HepG2 (cell line): ENCODE data around the gene WFDC11. TPM values are rescaled to one million over a fixed set of nuclear protein-coding genes. Genes with fewer than 3 reads are reported as not detected.

Experiments
- ATAC-seq: fragments of 200-7000 bp; cut with Tn5 transposase; 3 replicates; pipeline ENCODE4 v1.9.1; 2020; ENCODE audit warnings: mild to moderate bottlenecking, moderate library complexity
- BruUV-seq: library from RNA; stranded (reverse); fragments of 400-500 nt; replicated peaks from 2 replicates; lab custom pipeline; 2021; lab: Mats Ljungman, UMichigan
- CTCF ChIA-PET: fragments of 300-600 bp; formaldehyde crosslinking; extraction: SDS; loops from one replicate; lab custom pipeline; 2021; ENCODE audit warnings: low total read pairs, inconsistent platforms, low intra/inter-chr PET ratio; lab: Yijun Ruan, JAX
- POLR2A ChIA-PET: fragments of 350-600 bp; sonication (Branson Sonifier 250); formaldehyde crosslinking; loops from one replicate; lab custom pipeline; 2020; ENCODE audit warnings: antibody characterized with exemption, inconsistent platforms; lab: Yijun Ruan, JAX
- DNase-seq: peaks from one replicate; pipeline ENCODE4 v3.0.0-alpha.2; 2015; ENCODE audit warnings: low spot score
- FAIRE-seq: peaks from 3 replicates; lab custom pipeline; 2011; peaks lifted over from hg19 to GRCh38; lab: Jason Lieb, UNC
- H2AFZ ChIP-seq: one replicate; pipeline ENCODE4 v1.6.1; 2011; ENCODE audit warnings: low read length, inconsistent platforms
- H3K27ac ChIP-seq: fragments of 300-600 bp; 3 replicates; pipeline ENCODE4 v1.8.0; 2011; ENCODE audit warnings: mixed run types, mild to moderate bottlenecking, mixed read lengths, low read length, inconsistent platforms; ENCODE audit not compliant: insufficient read depth; ENCODE audit errors: extremely low read length
- H3K27me3 ChIP-seq, 2 experiments: fragments of 200-600 bp in 1 of 2; 2 replicates in 1 of 2; 3 replicates in 1 of 2; pipeline versions ENCODE4 v1.6.0 to v1.8.0; 2011; ENCODE audit warnings: low read length in 2 of 2, mild to moderate bottlenecking in 2 of 2, moderate library complexity in 2 of 2, inconsistent platforms in 1 of 2; ENCODE audit not compliant: insufficient read depth in 2 of 2, control insufficient read depth in 1 of 2
- H3K36me3 ChIP-seq, 2 experiments: fragments of 200-600 bp in 1 of 2; replicated peaks in 1 of 2; 2 replicates in 1 of 2; 3 replicates in 1 of 2; pipeline versions ENCODE4 v1.5.1 to v1.8.0; 2011; ENCODE audit warnings: low read length in 2 of 2, inconsistent platforms in 1 of 2; ENCODE audit not compliant: insufficient read depth in 2 of 2, control insufficient read depth in 1 of 2
- H3K4me1 ChIP-seq: 2 replicates; pipeline ENCODE4 v1.5.1; 2012; ENCODE audit warnings: low read length, inconsistent platforms; ENCODE audit not compliant: insufficient read depth
- H3K4me2 ChIP-seq: 2 replicates; pipeline ENCODE4 v1.6.0; 2011; ENCODE audit warnings: low read depth, low read length, inconsistent platforms
- H3K4me3 ChIP-seq, 3 experiments: fragments of 200-600 bp in 1 of 3; sonication (generic), shearing (Covaris generic) in 1 of 3; replicated peaks in 1 of 3; 2 replicates each; pipeline ENCODE4 v1.5.1; 2011 to 2016; ENCODE audit warnings: low read length in 3 of 3, inconsistent platforms in 2 of 3, low read depth in 2 of 3, mild to moderate bottlenecking in 2 of 3, control low read depth in 1 of 3, mixed read lengths in 1 of 3; ENCODE audit not compliant: insufficient read depth in 1 of 3
- H3K79me2 ChIP-seq: one replicate; pipeline ENCODE4 v1.6.1; 2011; ENCODE audit warnings: low read length, inconsistent platforms; ENCODE audit not compliant: insufficient read depth
- H3K9ac ChIP-seq: 2 replicates; pipeline ENCODE4 v1.6.0; 2011; ENCODE audit warnings: mild to moderate bottlenecking, low read depth, low read length, inconsistent platforms; ENCODE audit not compliant: insufficient read depth
- H3K9me3 ChIP-seq: 2 replicates; pipeline ENCODE4 v1.5.1; 2012; ENCODE audit warnings: mild to moderate bottlenecking, low read length
- H4K20me1 ChIP-seq: 2 replicates; pipeline ENCODE4 v1.6.0; 2011; ENCODE audit warnings: inconsistent platforms, mild to moderate bottlenecking, low read length, moderate library complexity; ENCODE audit not compliant: insufficient read depth
- ARID2 ChIP-seq: sonication (generic); formaldehyde crosslinking; IDR thresholded peaks from 2 replicates; pipeline ENCODE4 v1.8.1; 2022; ENCODE audit warnings: mild to moderate bottlenecking, missing genetic modification reagents, borderline replicate concordance
- HOXA5 ChIP-seq: sonication (generic); formaldehyde crosslinking; IDR thresholded peaks from 2 replicates; pipeline ENCODE4 v1.4.0; 2020; ENCODE audit warnings: missing genetic modification reagents
- MYNN ChIP-seq: sonication (generic); formaldehyde crosslinking; IDR thresholded peaks from 2 replicates; pipeline ENCODE4 v1.4.0; 2020; ENCODE audit warnings: mild to moderate bottlenecking, low read depth, missing genetic modification reagents
- PITX1 ChIP-seq: sonication (generic); formaldehyde crosslinking; IDR thresholded peaks from 2 replicates; pipeline ENCODE4 v1.5.1; 2020; ENCODE audit warnings: mild to moderate bottlenecking, missing genetic modification reagents
- ZNF224 ChIP-seq: sonication (generic); formaldehyde crosslinking; IDR thresholded peaks from 2 replicates; pipeline ENCODE4 v1.5.0; 2020; ENCODE audit warnings: mild to moderate bottlenecking, missing genetic modification reagents
- ZNF33B ChIP-seq: sonication (generic); formaldehyde crosslinking; IDR thresholded peaks from 2 replicates; pipeline ENCODE4 v1.5.1; 2020; ENCODE audit warnings: mild to moderate bottlenecking, missing genetic modification reagents
- ZNF615 ChIP-seq: sonication (generic); formaldehyde crosslinking; IDR thresholded peaks from 2 replicates; pipeline ENCODE4 v1.5.0; 2020; ENCODE audit warnings: mild to moderate bottlenecking, missing genetic modification reagents, borderline replicate concordance
- WGBS: methylation state at CpG from one replicate; pipeline ENCODE4 v1.1.6; 2017; ENCODE audit warnings: low lambda C conversion rate; 5-methylcytosine and 5-hydroxymethylcytosine counted together
- in situ Hi-C: cut with HindIII; loops from 2 replicates; pipeline ENCODE4 v1.10.0; 2017; ENCODE audit warnings: low pct_unique_long_range_greater_than_20kb; ENCODE audit not compliant: extremely low pct_ligation_motif_present
- intact Hi-C: fragments of 100-400 bp; cut with micrococcal nuclease; formaldehyde crosslinking; loops from one replicate; pipeline ENCODE4 v1.10.0; 2022; ENCODE audit not compliant: unreplicated experiment
- polyA plus RNA-seq, 8 experiments: library from polyadenylated mRNA; depleted of rRNA in 3 of 8; stranded (reverse) in 7 of 8; unstranded in 1 of 8; fragments of >200 nt; fragmentation: Illumina TruSeq in 4 of 8; extraction: Trizol in 4 of 8; gene quantifications; 2 replicates each; pipeline versions ENCODE4 v1.2.1 to v1.2.3, GENCODE V29; 2011 to 2016; ENCODE audit warnings: low read depth in 4 of 8, missing spikeins in 1 of 8, mixed read lengths in 1 of 8; ENCODE audit not compliant: insufficient read depth in 1 of 8
- total RNA-seq, 5 experiments: library from RNA; depleted of rRNA; stranded (reverse); fragments of >200 nt; fragmentation: Illumina TruSeq; extraction: Trizol; gene quantifications; 2 replicates each; pipeline ENCODE4 v1.2.3, GENCODE V29; 2016; ENCODE audit warnings: low read depth in 1 of 5
- TF ChIP-seq, protein P1 (sequence below): IDR thresholded peaks from 2 replicates; pipeline ENCODE4 v1.6.1; 2016; ENCODE audit warnings: mild to moderate bottlenecking, missing biosample characterization, missing genetic modification reagents
- TF ChIP-seq, protein P2 (sequence below): sonication (generic); formaldehyde crosslinking; IDR thresholded peaks from 2 replicates; pipeline ENCODE4 v1.4.0; 2020; ENCODE audit warnings: mild to moderate bottlenecking, missing genetic modification reagents

The WFDC11 gene
- total and polyA plus RNA-seq, 2 of the 13 experiments (the other 11 are each of a cell fraction or from before 2014, with no cell fraction given): not detected

DNA sequence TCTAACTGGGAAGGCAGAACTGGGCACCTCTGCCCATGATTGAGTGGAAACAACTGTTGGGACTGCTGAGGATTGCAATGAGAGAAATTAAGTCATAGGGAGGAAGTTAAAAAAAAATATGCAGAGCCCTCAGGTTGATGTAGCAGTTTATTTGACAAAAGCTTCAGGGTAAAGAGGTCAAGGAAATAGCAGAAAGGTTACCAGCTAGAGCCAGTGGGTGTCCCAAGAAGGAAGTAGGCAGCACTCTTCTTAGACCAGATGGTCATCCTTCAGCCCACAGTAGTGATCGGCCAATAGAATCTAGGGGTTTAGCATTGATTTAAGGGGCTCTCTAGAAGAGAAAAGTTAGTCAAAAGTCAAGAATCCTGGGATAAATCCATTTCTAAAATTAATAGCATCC is 62.2 kb downstream of the WFDC11 start:
- H3K27me3 ChIP-seq: 0 out of 5 replicates have a peak, but pooled peaks cover 0 to 3% of the 10 kb centered on the region in 2 experiments
- H3K4me3 ChIP-seq: no peak overlapping the region
- ChIA-PET POLR2A (no interaction called here), CTCF (no interaction called here)
- H3K4me1 ChIP-seq: no peaks in the 10 kb centered on the region
- H3K9ac ChIP-seq: no peak overlapping the region
- FAIRE-seq: no peak
- in situ Hi-C loops: no loop called here
- TF ChIP-seq ZNF615 (CRISPR knock-in tag): no peak
- no peak for TF ChIP-seq MYNN
- no peak for TF ChIP-seq HOXA5 (CRISPR knock-in tag)
- TF ChIP-seq ZNF224 (CRISPR knock-in tag): no peak
- TF ChIP-seq ZNF33B (CRISPR knock-in tag): no peak
- TF ChIP-seq ARID2 (CRISPR knock-in tag): no peak
- TF ChIP-seq, protein P1, sequence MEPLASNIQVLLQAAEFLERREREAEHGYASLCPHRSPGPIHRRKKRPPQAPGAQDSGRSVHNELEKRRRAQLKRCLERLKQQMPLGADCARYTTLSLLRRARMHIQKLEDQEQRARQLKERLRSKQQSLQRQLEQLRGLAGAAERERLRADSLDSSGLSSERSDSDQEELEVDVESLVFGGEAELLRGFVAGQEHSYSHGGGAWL: no peak
- TF ChIP-seq, protein P2, sequence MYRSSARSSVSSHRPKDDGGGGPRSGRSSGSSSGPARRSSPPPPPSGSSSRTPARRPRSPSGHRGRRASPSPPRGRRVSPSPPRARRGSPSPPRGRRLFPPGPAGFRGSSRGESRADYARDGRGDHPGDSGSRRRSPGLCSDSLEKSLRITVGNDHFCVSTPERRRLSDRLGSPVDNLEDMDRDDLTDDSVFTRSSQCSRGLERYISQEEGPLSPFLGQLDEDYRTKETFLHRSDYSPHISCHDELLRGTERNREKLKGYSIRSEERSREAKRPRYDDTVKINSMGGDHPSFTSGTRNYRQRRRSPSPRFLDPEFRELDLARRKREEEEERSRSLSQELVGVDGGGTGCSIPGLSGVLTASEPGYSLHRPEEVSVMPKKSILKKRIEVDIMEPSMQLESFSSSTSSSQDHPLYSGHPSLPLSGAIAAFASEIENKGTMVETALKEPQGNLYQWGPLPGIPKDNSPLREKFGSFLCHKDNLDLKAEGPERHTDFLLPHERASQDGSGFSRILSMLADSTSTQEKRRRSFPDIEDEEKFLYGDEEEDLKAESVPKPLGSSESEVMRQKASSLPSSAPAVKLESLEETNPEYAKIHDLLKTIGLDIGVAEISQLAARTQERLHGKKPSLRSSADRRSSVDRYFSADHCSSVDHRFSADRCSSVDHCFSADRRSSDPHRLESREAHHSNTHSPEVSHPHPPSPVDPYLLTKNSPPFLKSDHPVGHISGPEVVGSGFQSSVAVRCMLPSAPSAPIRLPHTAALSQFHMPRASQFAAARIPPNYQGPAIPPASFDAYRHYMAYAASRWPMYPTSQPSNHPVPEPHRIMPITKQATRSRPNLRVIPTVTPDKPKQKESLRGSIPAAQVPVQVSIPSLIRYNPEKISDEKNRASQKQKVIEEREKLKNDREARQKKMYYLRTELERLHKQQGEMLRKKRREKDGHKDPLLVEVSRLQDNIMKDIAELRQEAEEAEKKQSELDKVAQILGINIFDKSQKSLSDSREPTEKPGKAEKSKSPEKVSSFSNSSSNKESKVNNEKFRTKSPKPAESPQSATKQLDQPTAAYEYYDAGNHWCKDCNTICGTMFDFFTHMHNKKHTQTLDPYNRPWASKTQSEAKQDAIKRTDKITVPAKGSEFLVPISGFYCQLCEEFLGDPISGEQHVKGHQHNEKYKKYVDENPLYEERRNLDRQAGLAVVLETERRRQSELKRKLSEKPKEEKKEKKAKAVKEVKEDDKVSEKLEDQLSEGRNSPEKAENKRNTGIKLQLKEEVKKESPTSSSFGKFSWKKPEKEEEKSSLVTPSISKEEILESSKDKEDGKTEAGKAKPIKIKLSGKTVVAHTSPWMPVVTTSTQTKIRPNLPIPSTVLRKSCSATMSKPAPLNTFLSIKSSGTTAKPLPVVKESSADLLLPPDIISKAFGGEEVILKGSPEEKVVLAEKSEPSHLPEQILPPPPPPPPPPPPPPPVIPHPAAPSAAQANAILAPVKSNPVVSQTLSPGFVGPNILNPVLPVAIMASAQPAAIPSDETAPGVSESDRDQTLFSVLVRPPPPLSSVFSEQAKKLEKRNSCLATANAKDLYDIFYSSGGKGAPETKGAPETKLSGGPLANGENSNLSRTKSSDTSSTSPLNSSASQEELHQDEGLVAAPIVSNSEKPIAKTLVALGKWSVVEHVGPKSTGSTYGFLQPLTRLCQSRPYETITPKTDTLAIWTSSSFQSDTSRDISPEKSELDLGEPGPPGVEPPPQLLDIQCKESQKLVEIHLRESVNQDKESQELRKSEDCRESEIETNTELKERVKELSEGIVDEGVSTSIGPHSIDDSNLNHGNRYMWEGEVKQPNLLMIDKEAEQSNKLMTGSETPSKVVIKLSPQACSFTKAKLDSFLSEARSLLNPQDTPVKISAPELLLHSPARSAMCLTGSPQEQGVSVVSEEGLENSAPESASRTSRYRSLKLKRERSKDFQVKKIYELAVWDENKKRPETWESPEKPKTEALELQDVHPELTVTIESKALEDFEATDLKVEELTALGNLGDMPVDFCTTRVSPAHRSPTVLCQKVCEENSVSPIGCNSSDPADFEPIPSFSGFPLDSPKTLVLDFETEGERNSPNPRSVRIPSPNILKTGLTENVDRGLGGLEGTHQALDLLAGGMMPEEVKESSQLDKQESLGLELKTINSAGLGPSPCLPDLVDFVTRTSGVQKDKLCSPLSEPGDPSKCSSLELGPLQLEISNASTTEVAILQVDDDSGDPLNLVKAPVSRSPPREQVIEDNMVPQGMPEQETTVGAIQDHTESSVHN (CRISPR knock-in tag): no peak
- no peak for TF ChIP-seq PITX1 (CRISPR knock-in tag)
- TF ChIP-seq, all 625 proteins: peak for 0
- H3K4me2 ChIP-seq: no peak overlapping the region
- H3K36me3 ChIP-seq: no peaks in the 10 kb centered on the region
- H3K79me2 ChIP-seq: no peaks in the 10 kb centered on the region
- DNase-seq: no peak
- peaks cover 12% of the 10 kb centered on the region; the same call in 1 of the 2 replicates for H3K9me3 ChIP-seq
- no peaks in the 10 kb centered on the region for H4K20me1 ChIP-seq
- no peak overlapping the region for H3K27ac ChIP-seq
- H2AFZ ChIP-seq: no peak overlapping the region
- BruUV-seq: no TSS peak
- 20% methylated on average over 1 of the region's 1 CpG for WGBS
- ATAC-seq: no peak
- intact Hi-C loops: no loop called here
